HG03558 (cell line): ENCODE data around the gene BDH1.
"Not testable (repeated sequence)": the region's sequence is repeated elsewhere in the genome, so short reads cannot be mapped to it uniquely, and the experiment has no call there.

Source experiments
- ATAC-seq: cut with Tn5 transposase; IDR thresholded peaks from one replicate; pipeline ENCODE4 v1.9.1; 2021; ENCODE audit warnings: moderate number of reproducible peaks; ENCODE audit not compliant: unreplicated experiment; ENCODE audit errors: extremely low read depth

Gene BDH1, protein sequence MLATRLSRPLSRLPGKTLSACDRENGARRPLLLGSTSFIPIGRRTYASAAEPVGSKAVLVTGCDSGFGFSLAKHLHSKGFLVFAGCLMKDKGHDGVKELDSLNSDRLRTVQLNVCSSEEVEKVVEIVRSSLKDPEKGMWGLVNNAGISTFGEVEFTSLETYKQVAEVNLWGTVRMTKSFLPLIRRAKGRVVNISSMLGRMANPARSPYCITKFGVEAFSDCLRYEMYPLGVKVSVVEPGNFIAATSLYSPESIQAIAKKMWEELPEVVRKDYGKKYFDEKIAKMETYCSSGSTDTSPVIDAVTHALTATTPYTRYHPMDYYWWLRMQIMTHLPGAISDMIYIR

DNA sequence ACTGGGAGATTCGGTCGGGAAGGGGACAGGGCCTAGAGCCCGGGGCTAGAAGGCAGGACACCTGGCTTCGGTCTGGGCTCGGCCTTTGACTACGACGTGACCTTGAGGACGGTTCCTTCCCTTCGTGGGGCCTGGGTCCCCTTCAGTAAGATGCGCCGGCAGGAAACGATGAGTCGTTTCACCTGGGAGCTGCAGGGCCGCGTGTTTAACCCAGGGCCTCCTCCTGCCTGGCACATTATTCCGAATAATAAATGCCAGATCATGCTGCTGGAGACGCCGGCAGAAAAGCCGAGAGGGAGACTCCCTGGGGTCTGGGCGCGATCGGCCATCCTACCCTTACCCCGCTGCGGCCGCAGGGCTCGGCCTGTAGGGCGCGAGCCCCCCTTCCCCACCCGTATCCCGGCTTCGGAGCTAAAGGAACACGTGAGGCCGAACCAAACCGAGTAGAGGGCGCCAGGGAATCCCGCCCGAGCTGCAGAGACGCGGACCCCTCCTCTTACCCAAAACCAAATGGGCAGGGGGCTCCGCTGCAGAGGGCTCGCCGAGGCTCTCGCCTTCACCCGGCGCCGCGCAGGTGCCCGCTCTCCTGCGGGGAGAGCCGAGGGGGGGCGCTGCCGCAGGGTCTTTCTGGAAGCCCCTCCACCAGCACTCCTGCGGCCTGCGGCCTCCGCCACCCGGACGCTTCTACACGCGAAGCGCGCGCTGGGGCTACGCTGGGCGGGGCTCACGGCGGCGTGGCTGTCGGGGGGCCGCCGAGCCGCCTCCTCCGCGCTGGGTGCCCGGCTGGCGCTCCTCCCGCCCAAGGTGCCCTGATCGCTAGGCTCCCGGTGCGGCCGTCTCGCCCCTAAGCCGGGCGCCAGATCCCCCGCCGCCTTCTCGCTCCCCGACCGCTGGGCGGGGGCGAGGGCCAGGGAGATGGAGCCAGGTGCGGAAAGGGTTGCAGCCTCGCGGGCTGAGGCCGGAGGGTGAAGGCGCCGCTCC, at the start of gene BDH1:
Gene BDH1, minus strand, starts transcription at position 688 of the 981 bp plus-strand sequence. CDS start 9,525 bp downstream, outside the sequence.
- ATAC-seq: no peak

DNA sequence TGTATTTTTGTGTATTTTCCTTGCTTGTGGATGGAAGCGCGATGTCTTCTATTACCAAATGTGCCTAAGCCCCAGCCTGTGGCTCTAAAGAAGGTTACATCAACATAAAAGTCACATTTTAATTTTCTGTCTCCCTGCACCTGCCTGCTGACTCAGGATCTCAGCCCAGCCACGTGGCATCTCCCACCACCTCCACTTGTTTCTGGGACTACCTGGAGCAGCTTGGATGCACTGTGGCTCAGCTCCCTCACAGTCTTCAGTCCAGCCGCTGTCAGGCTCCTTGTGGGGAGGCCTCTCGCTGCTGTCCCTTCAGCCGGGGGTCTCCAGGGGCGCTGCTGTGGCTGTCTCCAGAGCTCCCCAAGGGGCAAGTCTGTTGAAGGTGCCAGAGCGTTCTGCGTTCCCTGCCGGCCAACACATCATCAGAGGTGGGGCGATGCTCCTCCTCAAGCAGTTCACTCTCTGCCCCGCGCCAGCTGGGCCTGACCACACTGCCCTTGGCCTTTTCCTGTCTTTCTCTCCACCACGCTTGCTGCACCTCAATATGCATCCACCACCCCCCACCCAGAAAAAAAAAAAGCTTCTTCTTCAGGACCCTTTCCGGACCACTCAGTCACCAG, 47.7 kb upstream of the BDH1 start:
- no peak for ATAC-seq

DNA sequence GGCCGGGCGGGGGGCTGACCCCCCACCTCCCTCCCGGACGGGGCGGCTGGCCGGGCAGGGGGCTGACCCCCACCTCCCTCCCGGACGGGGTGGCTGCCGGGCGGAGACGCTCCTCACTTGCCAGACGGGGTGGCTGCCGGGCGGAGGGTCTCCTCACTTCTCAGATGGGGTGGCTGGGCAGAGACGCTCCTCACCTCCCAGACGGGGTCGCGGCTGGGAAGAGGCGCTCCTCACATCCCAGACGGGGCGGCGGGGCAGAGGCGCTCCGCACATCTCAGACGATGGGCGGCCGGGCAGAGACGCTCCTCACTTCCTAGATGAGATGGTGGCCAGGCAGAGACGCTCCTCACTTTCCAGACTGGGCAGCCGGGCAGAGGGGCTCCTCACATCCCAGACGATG, 46.6 kb upstream of the BDH1 start:
- not testable (repeated sequence) for ATAC-seq

DNA sequence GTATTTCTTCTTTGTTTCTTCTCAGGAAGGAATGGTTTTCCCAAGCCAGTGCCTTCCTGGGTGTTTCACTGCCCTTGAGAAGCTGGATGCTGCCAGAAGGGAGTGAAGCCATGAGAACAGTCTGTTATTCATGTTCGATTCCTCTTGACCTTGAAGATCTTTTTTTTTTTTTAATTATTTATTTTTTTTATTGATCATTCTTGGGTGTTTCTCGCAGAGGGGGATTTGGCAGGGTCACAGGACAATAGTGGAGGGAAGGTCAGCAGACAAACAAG, 45.7 kb upstream of the BDH1 start:
- not testable (repeated sequence) for ATAC-seq

DNA sequence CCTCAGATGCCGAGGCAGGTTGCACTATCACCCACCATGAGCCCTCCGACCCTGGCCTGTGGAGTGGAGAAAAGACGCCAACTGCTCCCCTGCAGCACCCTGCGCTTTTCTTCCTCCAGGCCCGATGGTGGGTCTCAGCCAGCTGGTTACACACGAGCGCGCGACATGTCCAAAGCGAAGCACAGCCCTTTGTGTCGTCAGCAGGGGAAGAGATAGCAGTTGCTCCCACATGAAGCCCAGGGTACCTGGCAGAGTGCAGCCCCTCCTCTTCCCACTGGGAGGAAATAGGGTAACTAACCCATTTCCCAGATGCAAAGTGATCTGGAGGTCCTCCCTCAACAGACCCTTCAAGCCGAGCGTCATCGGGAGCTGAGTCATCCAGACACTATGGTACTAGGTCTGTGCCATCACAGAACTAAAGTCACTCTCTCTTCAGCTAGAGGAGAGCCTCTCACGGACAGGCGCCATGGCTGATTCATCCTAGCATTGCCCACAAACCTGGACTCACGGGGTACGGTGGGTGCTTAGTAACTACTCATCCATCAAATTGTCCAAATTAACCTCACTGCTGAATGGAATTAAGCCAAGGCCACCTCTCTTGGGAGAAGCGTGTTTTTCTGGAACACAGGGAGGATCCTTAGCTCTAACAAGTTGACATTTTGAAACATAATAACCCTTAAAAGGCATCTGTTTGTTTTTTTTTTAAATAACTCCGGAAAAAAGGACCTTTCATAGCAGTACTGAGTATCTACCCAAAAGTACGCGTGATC, 45.2 kb upstream of the BDH1 start:
- ATAC-seq: no peak

DNA sequence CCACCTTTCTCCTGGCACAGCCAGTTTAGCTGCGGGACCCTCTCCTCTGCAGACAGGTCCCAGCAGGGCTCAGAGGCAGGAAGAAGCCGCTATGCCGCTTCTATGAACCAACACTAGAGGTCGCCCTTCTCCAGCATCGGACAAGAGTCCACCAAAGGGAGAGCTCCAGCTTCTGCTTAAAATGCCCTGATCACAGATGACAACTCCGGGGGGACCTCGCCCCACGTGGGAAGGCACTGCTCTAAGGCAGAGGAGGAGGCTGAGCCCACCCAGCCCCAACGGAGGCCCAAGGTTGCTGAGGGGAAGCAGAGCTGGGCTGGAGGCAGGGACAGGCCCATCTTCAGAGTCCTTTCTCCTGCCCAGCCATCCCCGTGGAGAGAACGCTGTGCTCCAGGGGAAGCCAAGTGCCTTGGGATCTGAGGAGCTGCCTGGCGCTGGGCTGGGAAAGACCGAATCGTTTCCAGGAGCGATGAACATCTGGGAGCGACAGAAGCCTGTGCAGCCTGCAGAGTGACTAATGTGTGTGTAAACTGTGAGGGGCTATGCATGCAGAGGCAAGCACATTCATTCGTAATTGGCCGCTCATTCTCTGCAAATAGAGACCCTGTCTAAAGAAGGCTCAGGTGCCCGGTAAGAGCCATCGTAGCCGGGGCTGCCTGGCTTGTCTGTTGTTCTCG, 43.5 kb upstream of the BDH1 start:
- no peak for ATAC-seq

DNA sequence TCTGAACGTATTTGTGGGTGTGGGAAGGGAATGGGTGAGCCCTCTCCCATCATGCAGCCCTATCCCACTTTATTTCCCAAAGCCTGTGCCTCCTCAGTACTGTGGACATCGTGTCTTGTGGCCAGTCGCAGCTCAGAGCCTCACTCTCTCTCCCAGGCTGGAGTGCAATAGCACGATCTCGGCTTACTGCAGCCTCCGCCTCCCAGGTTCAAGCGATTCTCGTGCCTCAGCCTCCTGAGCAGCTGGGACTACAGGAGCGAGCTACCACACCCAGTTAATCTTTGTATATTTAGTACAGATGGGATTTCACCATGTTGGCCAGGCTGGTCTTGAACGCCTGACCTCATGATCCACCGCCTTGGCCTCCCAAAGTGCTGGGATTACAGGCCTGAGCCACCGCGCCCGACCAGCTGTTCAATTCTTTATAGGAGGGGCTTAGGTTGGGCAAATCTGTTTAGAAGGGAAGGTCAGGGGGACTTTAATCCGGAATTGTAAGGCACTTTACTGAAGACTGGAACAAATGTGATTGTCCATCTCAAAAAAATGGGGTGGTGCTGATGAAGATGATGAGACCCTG, 42.7 kb upstream of the BDH1 start:
- ATAC-seq: no peak

DNA sequence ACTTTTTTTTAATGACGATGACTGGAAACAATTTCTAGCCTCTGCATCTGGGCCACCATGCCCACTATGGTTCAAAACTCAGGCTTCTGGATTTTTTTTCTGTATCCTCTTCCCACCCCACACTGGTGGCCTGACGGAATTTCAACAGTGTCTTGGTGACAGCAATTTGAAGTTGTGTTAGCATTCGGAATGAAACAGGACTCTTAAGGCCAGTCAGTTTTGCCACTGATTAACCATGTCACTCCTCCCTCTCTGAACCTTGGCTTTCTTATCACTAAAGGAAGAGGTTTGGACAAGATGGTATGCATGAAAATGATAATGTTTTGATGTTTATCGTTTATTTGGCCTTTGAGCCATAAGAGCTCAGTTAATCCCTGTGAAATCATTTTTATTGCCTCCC, 41.6 kb upstream of the BDH1 start:
- no peak for ATAC-seq

DNA sequence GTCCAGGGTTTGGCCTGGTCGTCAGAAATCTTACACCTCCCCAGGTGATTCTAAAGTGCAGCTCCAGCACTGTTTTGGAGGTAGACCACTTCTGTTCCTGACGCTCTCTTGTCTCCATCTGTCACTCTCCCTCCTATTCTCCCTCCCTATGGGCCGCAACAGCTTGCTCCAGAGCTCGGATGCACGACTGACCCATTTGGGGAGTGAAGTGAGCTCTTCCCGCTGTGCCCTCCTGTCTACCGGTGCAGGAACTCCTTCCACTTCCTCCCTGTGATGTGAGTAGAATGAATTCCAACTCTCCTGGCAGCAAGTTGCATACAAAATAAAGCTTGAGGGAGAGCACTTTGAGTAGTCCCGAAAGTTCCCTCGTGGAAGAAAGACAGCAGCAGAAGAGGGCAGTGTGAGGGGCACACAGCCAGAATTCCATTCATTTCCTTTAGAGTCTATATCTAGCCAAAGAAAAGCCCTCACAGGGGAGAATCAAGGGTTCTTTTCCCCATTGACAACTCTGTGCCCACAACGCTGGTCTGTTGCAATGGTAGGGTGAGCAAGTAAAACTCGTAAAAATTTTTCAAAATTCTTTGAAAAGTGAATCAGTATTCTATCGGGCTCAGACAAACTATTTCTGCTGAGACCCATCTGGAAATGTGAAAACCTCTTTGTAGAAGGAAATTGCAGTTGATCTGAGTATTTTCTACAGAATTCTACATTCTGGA, 39.9 kb upstream of the BDH1 start:
- ATAC-seq: no peak

DNA sequence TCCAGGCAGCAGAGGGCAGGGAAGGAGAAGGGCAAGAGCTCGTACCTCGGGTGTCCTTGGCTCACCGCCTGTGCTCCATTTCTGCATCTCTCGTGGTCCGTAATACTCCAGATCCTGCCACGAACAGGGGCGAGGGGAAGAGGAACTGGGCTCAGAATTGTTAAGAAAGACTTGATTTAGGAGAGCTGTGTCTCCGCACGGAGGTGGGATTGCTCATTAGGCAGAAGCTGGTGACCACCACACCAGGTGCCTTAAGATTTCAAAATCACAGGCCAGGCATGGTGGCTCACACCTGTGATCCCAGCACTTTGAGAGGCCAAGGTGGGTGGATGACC, 37.2 kb upstream of the BDH1 start:
- ATAC-seq: no peak

DNA sequence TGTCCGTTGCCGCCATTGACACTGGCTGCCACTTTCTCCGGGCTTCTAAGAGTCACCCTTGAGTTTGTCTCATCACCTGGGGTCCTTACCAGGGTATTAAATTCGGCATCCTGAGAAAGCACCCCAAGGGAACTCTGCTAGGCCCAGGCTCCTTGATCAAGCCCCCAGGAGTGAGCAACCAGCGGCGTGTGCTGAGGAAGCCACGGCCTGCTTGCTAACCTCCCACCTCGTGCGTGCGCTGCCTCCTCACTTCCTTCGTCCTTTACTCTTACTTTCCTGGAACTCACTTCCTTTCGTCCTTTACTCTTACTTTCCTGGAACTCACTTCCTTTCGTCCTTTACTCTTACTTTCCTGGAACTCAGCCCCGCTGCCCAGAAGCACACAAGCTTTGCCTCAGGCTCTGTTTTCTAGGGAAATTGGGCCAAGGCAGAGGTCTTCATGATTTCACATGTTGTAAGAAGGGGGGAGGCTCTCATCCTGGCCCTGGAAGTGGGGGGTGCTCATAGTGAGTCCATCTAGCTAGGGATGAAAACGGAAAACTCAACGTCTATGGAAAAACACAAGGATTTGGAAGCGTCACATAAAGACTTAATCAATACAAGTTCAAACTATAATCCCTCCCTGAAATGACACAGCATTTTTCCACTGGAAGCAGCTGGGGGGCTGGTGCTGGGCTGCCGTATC, 36.7 kb upstream of the BDH1 start:
- no peak for ATAC-seq

DNA sequence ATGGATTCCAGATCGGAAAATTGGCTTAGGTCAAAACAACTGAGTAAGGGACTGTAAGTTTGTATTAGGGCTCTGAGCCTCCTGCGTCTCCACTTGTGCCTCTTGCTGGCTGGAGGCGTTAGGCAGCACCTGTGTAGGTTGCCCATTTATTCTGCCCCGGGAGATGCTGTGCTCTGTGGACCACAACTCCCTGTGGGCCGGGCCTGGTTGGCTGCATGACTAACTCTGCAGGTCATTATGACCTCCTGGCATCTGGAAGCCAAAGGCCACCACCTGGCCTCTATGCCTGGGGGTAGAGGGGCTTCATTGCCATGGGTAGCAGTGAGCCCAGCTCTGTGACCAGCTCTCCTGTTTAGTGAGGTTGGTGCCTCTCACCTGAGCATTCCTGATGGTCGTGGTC, 36.0 kb upstream of the BDH1 start:
- ATAC-seq: no peak

DNA sequence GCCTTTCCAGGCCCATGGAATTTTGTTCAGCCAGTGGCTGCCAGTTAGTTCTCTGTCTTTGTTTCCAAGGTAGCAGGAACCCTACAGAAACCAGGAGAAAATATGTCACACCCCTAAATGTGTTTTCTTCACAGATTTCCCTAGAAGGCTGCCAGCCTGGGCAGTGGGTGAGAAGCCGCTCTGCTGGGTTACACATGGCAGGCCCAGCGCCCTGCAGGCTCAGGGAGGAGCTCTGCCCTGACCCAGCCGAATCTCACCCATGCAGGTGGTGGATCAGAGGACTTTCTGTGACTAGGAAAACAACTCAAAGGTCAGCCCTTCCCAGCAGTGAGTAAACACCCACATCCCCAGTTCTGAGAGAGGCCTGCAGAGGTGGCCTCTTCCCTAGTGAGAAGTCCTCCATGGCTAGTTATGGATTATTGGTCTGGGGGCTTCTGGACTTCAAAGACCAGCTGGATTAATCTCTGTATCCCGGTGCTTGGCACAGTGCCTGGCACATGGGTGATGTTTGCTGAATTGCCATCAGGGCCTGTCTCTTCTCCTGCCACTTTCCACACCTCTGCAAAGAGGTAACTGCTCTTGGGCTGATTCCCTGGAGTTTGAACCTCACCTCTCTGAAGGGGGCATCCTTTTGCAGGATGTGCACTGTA, 34.7 kb upstream of the BDH1 start:
- no peak for ATAC-seq

DNA sequence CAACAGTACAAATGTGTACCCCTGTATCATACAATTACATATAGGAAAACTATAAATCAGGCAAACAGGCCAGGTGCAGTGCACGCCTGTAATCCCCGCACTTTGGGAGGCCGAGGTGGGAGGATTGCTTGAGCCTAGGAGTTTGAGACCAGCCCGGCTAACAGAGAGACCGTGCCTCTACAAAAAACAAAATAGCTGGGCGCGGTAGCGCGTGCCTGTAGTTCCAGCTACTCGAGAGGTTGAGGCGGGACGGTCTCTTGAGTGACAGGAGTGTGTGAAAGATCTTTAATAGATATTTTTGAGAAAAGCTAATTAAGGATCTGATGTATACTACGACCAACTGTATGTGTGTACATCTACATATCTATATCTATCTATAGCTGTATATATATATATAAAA, 33.8 kb upstream of the BDH1 start:
- no peak for ATAC-seq

DNA sequence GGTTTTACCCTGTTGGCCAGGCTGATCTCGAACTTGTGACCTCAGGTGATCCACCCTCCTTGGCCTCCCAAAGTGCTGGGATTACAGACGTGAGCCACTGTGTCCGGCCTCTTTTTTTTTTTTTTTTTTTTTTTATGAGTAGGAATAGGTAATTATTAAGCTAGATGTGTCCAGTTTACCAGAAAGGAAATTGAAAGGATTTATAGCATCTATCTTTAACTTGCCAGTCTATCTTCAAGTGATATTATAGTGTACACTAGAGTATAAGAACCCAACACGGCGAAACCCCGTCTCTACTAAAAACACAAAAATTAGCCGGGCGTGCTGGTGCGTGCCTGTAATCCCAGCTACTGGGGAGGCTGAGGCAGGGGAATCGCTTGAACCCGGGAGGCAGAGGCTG, 31.0 kb upstream of the BDH1 start:
- not testable (repeated sequence) for ATAC-seq

DNA sequence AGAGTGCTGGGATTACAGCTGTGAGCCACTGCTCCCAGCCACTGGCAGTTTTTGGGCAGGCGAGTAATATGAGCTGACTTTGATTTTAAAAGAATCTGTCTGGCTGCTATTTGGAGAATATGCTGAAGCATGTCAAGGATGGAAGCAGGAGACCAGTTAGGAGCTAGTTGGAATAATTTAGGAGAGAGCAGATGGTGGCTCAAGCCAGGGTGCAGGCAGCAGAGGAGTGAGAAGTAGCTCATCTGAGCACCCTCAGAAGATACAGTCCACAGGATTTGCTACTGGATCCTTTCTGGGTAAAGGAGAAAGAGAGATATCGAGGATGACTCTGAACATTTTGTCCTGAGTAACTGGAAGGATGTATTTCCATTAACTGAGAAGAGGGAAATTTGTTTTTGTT, 30.4 kb upstream of the BDH1 start:
- ATAC-seq: no peak

DNA sequence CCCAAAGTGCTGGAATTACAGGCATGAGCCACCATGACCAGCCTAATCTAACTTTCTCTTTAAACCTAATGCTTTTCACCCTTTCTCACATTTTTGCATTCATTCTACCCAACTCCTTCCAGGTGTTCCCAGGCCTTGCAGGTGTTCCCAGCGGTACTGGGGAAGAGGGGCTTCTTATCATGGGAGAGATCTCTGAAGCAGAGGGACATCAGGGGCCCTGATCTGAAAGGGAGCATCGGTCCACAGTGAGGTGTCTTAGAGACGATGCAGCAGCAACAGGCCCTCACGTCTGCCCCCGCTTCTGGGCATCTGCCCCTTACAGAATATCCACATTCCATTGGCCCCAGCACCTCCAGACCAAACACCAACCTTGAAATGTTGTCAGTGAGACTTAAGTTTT, 29.0 kb upstream of the BDH1 start:
- ATAC-seq: no peak

DNA sequence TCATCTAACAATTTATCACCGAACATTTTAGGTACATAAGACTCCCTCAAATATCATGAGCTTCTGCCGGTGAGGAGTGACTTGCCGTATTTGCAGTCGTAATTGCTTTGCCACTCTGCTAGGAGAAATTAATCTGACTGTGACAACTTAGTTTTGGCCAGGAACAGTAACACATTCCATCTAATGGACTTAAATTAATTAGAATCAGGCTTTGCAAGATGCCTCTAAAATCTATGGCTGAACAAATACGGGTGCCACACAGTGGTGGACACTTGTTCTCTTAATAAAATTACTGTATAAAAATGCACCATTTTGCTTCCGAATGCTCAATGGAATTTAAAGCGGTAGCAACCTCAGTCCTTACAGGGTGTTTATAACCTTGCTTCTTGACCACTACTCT, 27.6 kb upstream of the BDH1 start:
- ATAC-seq: no peak
